HUES64 (cell line): ENCODE data around the gene LRRC4B.

Experiments
- H3K27ac ChIP-seq: 2 replicates; pipeline ENCODE4 v1.7.0; 2013; ENCODE audit warnings: low read depth, low read length, inconsistent platforms
- H3K27me3 ChIP-seq: 2 replicates; pipeline ENCODE4 v1.6.1; 2013; ENCODE audit warnings: mild to moderate bottlenecking, low read length; ENCODE audit not compliant: insufficient read depth
- H3K36me3 ChIP-seq: 2 replicates; pipeline ENCODE4 v1.6.1; 2013; ENCODE audit warnings: mild to moderate bottlenecking, low read length; ENCODE audit not compliant: insufficient read depth
- H3K4me1 ChIP-seq: 2 replicates; pipeline ENCODE4 v1.6.1; 2013; ENCODE audit warnings: mild to moderate bottlenecking, low read length, moderate library complexity; ENCODE audit not compliant: insufficient read depth
- H3K4me3 ChIP-seq: 2 replicates; pipeline ENCODE4 v1.5.1; 2013; ENCODE audit warnings: mild to moderate bottlenecking, low read length, moderate library complexity
- H3K9ac ChIP-seq: 2 replicates; pipeline ENCODE4 v1.6.1; 2013; ENCODE audit warnings: mild to moderate bottlenecking, low read depth, low read length
- H3K9me3 ChIP-seq: 2 replicates; pipeline ENCODE4 v1.6.1; 2013; ENCODE audit warnings: low read depth, low read length; ENCODE audit not compliant: insufficient read depth
- WGBS: fragments of 150-250, 120-280 bp; methylation state at CpG from one replicate; pipeline ENCODE4 v1.1.7; 2013; ENCODE audit warnings: missing lambda C conversion rate; 5-methylcytosine and 5-hydroxymethylcytosine counted together

The LRRC4B gene

GRCh38 chr19:50557009-50557613 is 11.1 kb downstream of the LRRC4B start:
- peaks cover 13% of the 10 kb centered on the region; the same call in 1 of the 2 replicates for H3K9me3 ChIP-seq
- no peak overlapping the region for H3K9ac ChIP-seq
- peaks cover 38% of the 10 kb centered on the region for H3K27me3 ChIP-seq
- H3K27ac ChIP-seq = no peak overlapping the region
- no peaks in the 10 kb centered on the region for H3K36me3 ChIP-seq
- WGBS = 57% methylated on average over 17 of the region's 20 CpGs
- H3K4me1 ChIP-seq = no peaks in the 10 kb centered on the region
- H3K4me3 ChIP-seq = peak overlapping the region; percentile 63

- H3K27ac ChIP-seq = no peak overlapping the region
- no peaks in the 10 kb centered on the region for H3K36me3 ChIP-seq
- H3K4me3 ChIP-seq = peak overlapping the region; percentile 63
- peaks cover 44% of the 10 kb centered on the region for H3K27me3 ChIP-seq
- no peak overlapping the region for H3K9ac ChIP-seq
- WGBS = 48% methylated on average over 38 of the region's 39 CpGs
- no peaks in the 10 kb centered on the region for H3K4me1 ChIP-seq
- H3K9me3 ChIP-seq = peaks cover 13% of the 10 kb centered on the region; the same call in 1 of the 2 replicates
Observed at GRCh38 chr19:50556282-50557008, 11.8 kb downstream of the LRRC4B start.

- no peaks in the 10 kb centered on the region for H3K36me3 ChIP-seq
- H3K9me3 ChIP-seq = peaks cover 13% of the 10 kb centered on the region; the same call in 1 of the 2 replicates
- no peak overlapping the region for H3K9ac ChIP-seq
- peaks cover 52% of the 10 kb centered on the region for H3K27me3 ChIP-seq
- H3K27ac ChIP-seq = no peak overlapping the region
- H3K4me1 ChIP-seq = no peaks in the 10 kb centered on the region
- peak overlapping the region; percentile 63 for H3K4me3 ChIP-seq
- WGBS = 62% methylated on average over 27 of the region's 28 CpGs
Observed at GRCh38 chr19:50555450-50556281, 12.6 kb downstream of the LRRC4B start.

- Histone ChIP-seq H3K27ac (no peak overlapping the region), H3K4me1 (no peaks in the 10 kb centered on the region), H3K9me3 (peaks cover 10% of the 10 kb centered on the region; the same call in 1 of the 2 replicates), H3K4me3 (no peak overlapping the region), H3K27me3 (peaks cover 58% of the 10 kb centered on the region), H3K36me3 (no peaks in the 10 kb centered on the region), H3K9ac (no peak overlapping the region)
- WGBS = 84% methylated on average over 12 of the region's 12 CpGs
Observed at GRCh38 chr19:50555033-50555432, 13.2 kb downstream of the LRRC4B start.

- H3K27ac ChIP-seq = no peak overlapping the region
- H3K4me3 ChIP-seq = no peak overlapping the region
- 89% methylated on average over 10 of the region's 10 CpGs for WGBS
- peaks cover 7% of the 10 kb centered on the region; the same call in 1 of the 2 replicates for H3K9me3 ChIP-seq
- H3K4me1 ChIP-seq = no peaks in the 10 kb centered on the region
- H3K27me3 ChIP-seq = peaks cover 61% of the 10 kb centered on the region
- no peak overlapping the region for H3K9ac ChIP-seq
- no peaks in the 10 kb centered on the region for H3K36me3 ChIP-seq
Observed at GRCh38 chr19:50554212-50554611, 14.0 kb downstream of the LRRC4B start.

- Histone ChIP-seq H3K27ac (no peak overlapping the region), H3K27me3 (peaks cover 61% of the 10 kb centered on the region), H3K4me3 (no peak overlapping the region), H3K36me3 (no peaks in the 10 kb centered on the region), H3K9me3 (peaks cover 6% of the 10 kb centered on the region; the same call in 1 of the 2 replicates), H3K4me1 (no peaks in the 10 kb centered on the region), H3K9ac (no peak overlapping the region)
- 78% methylated on average over 19 of the region's 19 CpGs for WGBS
Observed at GRCh38 chr19:50553134-50553703, 15.0 kb downstream of the LRRC4B start.

- peaks cover 58% of the 10 kb centered on the region for H3K27me3 ChIP-seq
- H3K4me3 ChIP-seq = no peak overlapping the region
- no peaks in the 10 kb centered on the region for H3K36me3 ChIP-seq
- 79% methylated on average over 15 of the region's 15 CpGs for WGBS
- no peak overlapping the region for H3K9ac ChIP-seq
- H3K9me3 ChIP-seq = peaks cover 8% of the 10 kb centered on the region; the same call in 1 of the 2 replicates
- no peak overlapping the region for H3K27ac ChIP-seq
- H3K4me1 ChIP-seq = no peaks in the 10 kb centered on the region
Observed at GRCh38 chr19:50552540-50552939, 15.7 kb downstream of the LRRC4B start.

- Histone ChIP-seq H3K9me3 (peaks cover 11% of the 10 kb centered on the region; the same call in 1 of the 2 replicates), H3K4me1 (no peaks in the 10 kb centered on the region), H3K36me3 (no peaks in the 10 kb centered on the region), H3K27me3 (peaks cover 58% of the 10 kb centered on the region), H3K9ac (no peak overlapping the region), H3K4me3 (peak overlapping the region; percentile 52), H3K27ac (no peak overlapping the region)
- WGBS = 52% methylated on average over 22 of the region's 22 CpGs
Observed at GRCh38 chr19:50551715-50552187, 16.5 kb downstream of the LRRC4B start.

GRCh38 chr19:50551034-50551714 is 17.1 kb downstream of the LRRC4B start:
- WGBS = 44% methylated on average over 32 of the region's 32 CpGs
- H3K4me3 ChIP-seq = peak overlapping the region; percentile 52

GRCh38 chr19:50550594-50550966 is 17.7 kb downstream of the LRRC4B start:
- H3K27me3 ChIP-seq = peaks cover 55% of the 10 kb centered on the region
- peaks cover 11% of the 10 kb centered on the region; the same call in 1 of the 2 replicates for H3K9me3 ChIP-seq
- no peaks in the 10 kb centered on the region for H3K4me1 ChIP-seq
- WGBS = 63% methylated on average over 8 of the region's 8 CpGs
- no peaks in the 10 kb centered on the region for H3K36me3 ChIP-seq
- peak overlapping the region; percentile 52; the same call in 1 of the 2 replicates for H3K4me3 ChIP-seq
- H3K9ac ChIP-seq = no peak overlapping the region
- H3K27ac ChIP-seq = no peak overlapping the region

More at GRCh38 chr19:50551034-50551714, 17.1 kb downstream of the LRRC4B start:
- no peaks in the 10 kb centered on the region for H3K4me1 ChIP-seq
- no peak overlapping the region for H3K9ac ChIP-seq
- H3K9me3 ChIP-seq = peaks cover 11% of the 10 kb centered on the region; the same call in 1 of the 2 replicates
- H3K36me3 ChIP-seq = no peaks in the 10 kb centered on the region
- peaks cover 58% of the 10 kb centered on the region for H3K27me3 ChIP-seq
- no peak overlapping the region for H3K27ac ChIP-seq
